GM13977 (cell line): ENCODE results near the gene TRIO.

Experiments
- DNase-seq: peaks from one replicate; pipeline ENCODE4 v3.0.0; 2012; ENCODE audit warnings: low spot score
- in situ Hi-C: fragments of 300-500 bp; cut with MboI; formaldehyde crosslinking; loops from one replicate; pipeline ENCODE4 v1.12.0; 2022; ENCODE audit warnings: low sequenced_read_pairs, low pct_unique_long_range_greater_than_20kb, mixed read lengths, inconsistent platforms; ENCODE audit not compliant: unreplicated experiment
- TF ChIP-seq, protein P1 (sequence below): IDR thresholded peaks from 2 replicates; pipeline ENCODE4 v1.5.1; 2012; ENCODE audit warnings: mild to moderate bottlenecking, control low read depth; ENCODE audit not compliant: insufficient read depth; ENCODE audit errors: extremely low read depth, missing control alignments

The TRIO gene

DNA sequence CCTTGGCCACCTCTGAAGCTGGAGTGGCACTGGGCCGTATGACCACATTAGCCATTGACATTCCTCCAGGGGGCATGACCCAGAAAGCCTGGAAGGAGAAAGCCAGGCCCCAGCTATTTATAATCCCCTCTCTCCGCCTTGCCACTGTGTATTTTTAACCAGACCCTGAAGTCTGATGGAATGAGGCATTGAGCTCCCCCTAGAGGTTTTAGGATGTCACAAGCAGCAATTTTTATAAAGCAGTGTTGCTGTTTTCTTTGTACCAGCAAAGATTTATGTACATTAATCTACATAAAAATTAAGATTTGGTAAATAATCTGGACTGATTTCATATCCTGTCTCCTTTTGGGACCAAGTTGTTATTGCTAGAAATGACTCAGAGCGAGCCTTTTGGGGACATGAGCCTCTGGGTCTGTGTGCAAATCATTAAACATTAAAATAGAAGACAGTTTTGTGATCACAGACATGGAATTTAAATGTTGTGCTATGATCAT, 127.1 kb downstream of the TRIO start:
- TF ChIP-seq, protein P1, sequence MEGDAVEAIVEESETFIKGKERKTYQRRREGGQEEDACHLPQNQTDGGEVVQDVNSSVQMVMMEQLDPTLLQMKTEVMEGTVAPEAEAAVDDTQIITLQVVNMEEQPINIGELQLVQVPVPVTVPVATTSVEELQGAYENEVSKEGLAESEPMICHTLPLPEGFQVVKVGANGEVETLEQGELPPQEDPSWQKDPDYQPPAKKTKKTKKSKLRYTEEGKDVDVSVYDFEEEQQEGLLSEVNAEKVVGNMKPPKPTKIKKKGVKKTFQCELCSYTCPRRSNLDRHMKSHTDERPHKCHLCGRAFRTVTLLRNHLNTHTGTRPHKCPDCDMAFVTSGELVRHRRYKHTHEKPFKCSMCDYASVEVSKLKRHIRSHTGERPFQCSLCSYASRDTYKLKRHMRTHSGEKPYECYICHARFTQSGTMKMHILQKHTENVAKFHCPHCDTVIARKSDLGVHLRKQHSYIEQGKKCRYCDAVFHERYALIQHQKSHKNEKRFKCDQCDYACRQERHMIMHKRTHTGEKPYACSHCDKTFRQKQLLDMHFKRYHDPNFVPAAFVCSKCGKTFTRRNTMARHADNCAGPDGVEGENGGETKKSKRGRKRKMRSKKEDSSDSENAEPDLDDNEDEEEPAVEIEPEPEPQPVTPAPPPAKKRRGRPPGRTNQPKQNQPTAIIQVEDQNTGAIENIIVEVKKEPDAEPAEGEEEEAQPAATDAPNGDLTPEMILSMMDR, result peak; percentile 71
- in situ Hi-C loops, result loop anchor here (25.0 kb wide), 1 partner anchor 283 kb away; no protein-coding TSS in a partner anchor
- peak; percentile 54 for DNase-seq

DNA sequence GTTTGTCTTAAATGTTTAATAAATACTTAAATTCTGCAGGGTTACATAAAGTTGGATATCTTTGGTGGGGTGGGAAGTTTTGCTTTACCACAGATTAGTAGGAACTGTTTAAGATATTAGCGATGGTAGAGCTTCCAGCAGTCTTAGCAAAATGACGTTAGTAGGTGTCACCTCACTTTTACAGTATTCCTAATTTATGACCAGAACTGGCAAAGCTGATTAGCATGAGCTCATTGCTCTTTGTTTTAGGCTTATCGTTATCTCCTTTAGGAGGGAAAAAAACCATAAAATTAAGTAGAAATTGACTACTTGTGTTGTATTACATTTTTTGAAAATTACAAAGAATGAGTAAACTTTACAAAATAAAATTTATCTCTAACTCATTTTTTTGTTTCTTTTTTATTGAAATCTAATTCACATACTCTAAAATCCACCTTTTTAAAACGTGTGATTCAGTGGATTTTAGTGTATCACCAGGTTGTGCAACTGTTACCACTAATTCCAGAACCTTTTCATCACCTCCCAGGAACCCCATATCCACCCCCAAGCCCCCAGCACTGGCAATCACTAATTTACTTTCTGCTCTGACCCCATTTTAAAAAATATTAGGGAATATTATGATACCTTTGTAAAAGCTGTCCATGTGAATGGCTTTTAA, 129.5 kb downstream of the TRIO start:
- TF ChIP-seq, protein P1, result no peak
- DNase-seq, result no peak
- in situ Hi-C loops, result loop anchor here (25.0 kb wide), 1 partner anchor 285 kb away; no protein-coding TSS in a partner anchor

DNA sequence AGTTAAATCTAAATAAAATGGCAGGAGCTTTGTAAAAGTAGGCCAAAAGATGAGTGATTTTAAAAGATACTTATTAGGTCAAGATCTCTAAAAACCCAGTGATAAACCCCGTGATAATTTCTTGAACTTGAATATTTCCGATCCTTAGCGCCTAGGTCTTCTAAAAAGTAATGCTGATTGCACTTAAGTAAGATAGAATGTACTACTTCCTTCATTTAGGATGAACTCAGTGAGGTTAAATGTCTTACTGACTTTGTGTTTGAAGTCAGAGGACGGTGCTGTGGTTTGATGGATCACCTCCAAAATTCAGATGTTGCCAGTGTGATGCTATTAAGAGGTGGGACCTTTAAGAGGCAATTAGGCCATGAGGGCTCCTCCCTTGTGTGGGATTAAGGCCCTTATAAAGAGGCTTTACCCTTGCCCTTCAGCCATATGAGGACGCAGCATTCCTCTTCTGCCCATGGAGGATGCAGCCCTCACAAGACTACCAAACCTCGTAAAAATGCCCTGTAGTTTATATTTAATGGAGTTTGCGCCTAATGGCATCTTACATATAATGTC, 130.1 kb downstream of the TRIO start:
- TF ChIP-seq, protein P1, result no peak
- DNase-seq, result no peak
- in situ Hi-C loops, result loop anchor here (25.0 kb wide), 1 partner anchor 286 kb away; no protein-coding TSS in a partner anchor

DNA sequence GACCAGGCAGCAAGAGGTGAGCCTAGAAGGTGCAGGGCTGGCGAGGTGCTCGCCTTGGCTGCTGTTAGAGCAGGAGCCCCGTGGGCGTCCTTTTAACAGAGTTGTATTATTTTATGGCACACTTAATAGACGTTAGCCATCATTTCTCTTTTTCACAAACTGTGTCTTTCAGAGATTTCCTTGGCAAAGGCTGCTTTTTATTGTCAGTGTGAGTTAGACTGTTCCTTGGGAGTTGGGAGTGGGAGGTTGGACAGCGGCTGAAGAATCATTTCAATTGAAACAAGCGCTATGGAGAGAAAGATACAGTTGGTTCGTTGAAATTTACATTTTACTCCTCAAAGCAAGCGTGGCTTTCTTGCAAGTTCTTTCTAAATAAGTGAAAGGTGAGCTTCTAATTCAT, 133.2 kb downstream of the TRIO start:
- in situ Hi-C loops, result no loop called here
- DNase-seq, result no peak
- TF ChIP-seq, protein P1, result no peak

DNA sequence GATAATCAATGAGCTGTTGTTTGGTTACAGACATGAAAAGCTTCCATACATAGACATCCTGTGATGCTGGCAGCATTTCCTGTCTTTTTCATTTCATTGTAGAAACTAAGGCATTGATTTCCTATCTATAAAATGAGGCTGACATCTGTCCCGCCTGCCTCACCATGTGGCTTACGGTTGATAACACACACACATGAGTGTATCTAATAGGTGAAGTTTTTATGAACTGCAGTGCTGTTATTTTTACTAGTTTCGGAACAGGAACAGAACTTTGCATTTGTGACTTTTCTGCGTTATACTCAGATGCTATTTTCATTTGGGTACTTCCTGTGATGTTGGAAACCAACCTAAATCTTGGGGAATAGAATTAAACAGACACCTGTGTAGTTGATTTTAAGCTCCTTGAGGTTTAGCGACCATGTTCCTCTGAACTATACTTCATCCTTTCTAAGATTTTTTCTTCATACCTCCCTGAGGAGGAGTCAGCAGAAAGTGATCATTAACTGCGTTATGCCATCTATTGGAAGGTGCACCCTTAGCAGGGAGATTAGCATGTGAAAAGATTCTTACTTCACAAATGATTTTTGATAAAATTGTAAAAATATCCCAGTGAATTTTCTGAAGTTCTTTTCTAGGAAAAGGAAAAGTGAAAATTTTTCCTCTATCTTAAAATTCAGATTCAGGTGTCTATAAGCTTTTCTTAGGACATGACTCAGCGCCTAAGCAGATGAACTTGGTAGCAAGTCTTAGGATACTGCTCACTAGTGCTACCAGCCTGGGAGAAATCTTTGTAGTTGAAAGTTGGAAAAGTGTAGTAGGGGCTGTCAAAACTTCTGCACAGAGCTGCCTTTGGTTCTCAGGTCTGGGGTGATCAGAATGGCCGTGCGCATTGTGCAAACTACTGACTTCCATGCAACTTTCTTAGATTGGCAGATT, 134.5 kb downstream of the TRIO start:
- TF ChIP-seq, protein P1, result peak; percentile 8
- in situ Hi-C loops, result no loop called here
- no peak for DNase-seq

DNA sequence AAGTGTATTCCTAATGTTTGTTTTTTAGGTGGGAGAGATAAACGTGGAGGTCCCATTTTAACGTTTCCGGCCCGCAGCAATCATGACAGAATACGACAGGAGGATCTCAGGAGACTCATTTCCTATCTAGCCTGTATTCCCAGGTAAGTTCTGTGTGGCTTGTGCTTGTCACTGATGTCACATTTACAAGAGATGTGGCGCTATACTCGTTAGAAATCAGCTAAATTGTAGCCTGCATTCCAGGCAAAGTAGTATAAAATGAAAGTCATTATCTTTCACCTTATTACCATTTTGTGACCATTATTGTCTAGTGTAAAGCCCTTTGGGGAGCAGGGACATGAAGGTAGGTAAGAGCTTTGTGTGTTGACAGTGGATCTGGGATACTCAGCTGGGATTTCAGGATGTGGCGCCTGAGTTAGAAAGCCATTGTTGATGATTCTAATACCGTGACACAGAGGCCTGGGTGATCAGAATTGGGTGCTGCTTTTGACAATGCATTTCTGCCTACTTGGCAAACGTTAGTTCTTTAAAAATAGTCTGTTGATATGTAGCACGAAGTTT, 137.2 kb downstream of the TRIO start:
- TF ChIP-seq, protein P1, result no peak
- in situ Hi-C loops, result no loop called here
- no peak for DNase-seq
